Lung (tissue), 12 donors: ENCODE measurements around the gene ITPR1. TPM values are rescaled to one million over a fixed set of nuclear protein-coding genes. Genes with fewer than 3 reads are reported as not detected.

Source experiments
- ATAC-seq: fragments of 200-7000 bp; cut with Tn5 transposase; one replicate; pipeline ENCODE4 v1.9.1; 2020; ENCODE audit warnings: moderate number of reproducible peaks; ENCODE audit not compliant: insufficient read depth, low FRiP score
- DNase-seq, 3 donors: peaks; one replicate each; pipeline ENCODE4 v3.0.0-alpha.2; 2013 to 2017
- H3K27ac ChIP-seq, 2 donors: one replicate each; pipeline ENCODE4 v1.5.1; 2013; ENCODE audit warnings: mild to moderate bottlenecking in 2 of 2, moderate library complexity in 2 of 2, control low read depth in 1 of 2, inconsistent platforms in 1 of 2, low read depth in 1 of 2, low read length in 1 of 2
- H3K27me3 ChIP-seq, 3 donors: one replicate each; pipeline ENCODE4 v1.5.1; 2013; ENCODE audit warnings: low read length in 2 of 3; ENCODE audit not compliant: control insufficient read depth in 3 of 3, insufficient read depth in 3 of 3
- H3K36me3 ChIP-seq, 4 donors: one replicate each; pipeline ENCODE4 v1.5.1; 2013; ENCODE audit warnings: low read length in 4 of 4, mild to moderate bottlenecking in 1 of 4, moderate library complexity in 1 of 4; ENCODE audit not compliant: control insufficient read depth in 4 of 4, insufficient read depth in 4 of 4
- H3K4me1 ChIP-seq, 5 donors: one replicate each; pipeline ENCODE4 v1.5.1; 2013; ENCODE audit warnings: low read length in 5 of 5, mild to moderate bottlenecking in 2 of 5, moderate library complexity in 1 of 5; ENCODE audit not compliant: control insufficient read depth in 5 of 5, insufficient read depth in 5 of 5
- H3K4me3 ChIP-seq: one replicate; pipeline ENCODE4 v1.5.1; 2013; ENCODE audit warnings: mild to moderate bottlenecking, control low read depth, moderate library complexity
- H3K9ac ChIP-seq, 2 donors: one replicate each; pipeline ENCODE4 v1.5.1; 2013; ENCODE audit warnings: low read length in 2 of 2, control low read depth in 1 of 2; ENCODE audit not compliant: insufficient read depth in 1 of 2
- H3K9me3 ChIP-seq, 4 donors: one replicate each; pipeline ENCODE4 v1.5.1; 2013; ENCODE audit warnings: low read length in 3 of 4, mild to moderate bottlenecking in 1 of 4, moderate library complexity in 1 of 4; ENCODE audit not compliant: control insufficient read depth in 4 of 4, insufficient read depth in 3 of 4
- whole genome bisulfite sequencing, 2 donors: extraction: QIAGEN DNeasy Blood & Tissue Kit; methylation state at CpG; one replicate each; pipeline ENCODE4 v1.1.7; 2013; 5-methylcytosine and 5-hydroxymethylcytosine counted together
- polyA plus RNA-seq, 2 donors: library from polyadenylated mRNA; stranded (reverse); fragments of 200-250 nt; gene quantifications; one replicate each; pipeline ENCODE4 v1.2.1, GENCODE V29; 2013
- total RNA-seq, 2 donors: library from RNA; depleted of rRNA in 1 of 2; stranded (reverse); fragments of >200 nt in 1 of 2; gene quantifications; one replicate each; pipeline ENCODE4 v1.2.1, GENCODE V29; 2014 to 2021
- TF ChIP-seq, protein P1 (sequence below): IDR thresholded peaks from 2 replicates; pipeline ENCODE4 v1.5.1; 2012; ENCODE audit warnings: mild to moderate bottlenecking; ENCODE audit errors: control extremely low read depth, extremely low read depth
- donor health status: control.
- donor health status: control.
- donor health status: Bipolar disorder and iron deficiency.
- donor health status: healthy.
- donor health status: DM: yes; HTN: yes; CAD: no.

ITPR1 gene
- total and polyA plus RNA-seq, 4 donors, result 12.4 to 152 (median 44.1) TPM

DNA sequence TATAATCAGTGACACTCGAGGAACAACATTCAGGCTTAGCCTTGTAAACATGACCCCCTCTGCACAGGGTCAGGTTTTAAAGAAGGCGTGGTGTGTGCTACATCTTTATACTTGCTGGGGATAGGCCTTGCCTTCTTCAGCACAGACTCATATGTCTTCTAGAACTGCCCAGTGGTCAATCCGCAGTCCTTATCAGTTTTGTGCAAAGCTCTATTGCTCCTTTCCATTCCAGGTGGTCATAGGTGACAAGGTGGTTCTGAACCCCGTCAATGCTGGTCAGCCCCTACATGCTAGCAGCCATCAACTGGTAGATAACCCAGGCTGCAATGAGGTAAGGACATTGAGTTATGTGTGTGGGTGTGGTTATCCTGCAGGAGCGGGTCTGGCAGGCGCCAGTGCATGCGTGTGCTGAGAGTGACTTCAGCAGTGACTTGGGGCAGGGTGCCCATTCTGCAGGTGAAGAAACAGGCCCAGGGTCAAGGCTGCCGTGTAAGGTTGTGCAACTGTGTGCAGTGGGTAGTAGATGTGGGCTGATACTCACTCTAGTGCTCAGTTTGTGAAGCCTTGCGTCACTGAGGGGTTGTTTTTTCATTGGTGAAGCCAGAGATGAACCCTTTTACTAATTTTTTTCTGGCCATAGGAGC, 150.9 kb downstream of the ITPR1 start:
- H3K27me3 ChIP-seq, result no peaks in the 10 kb centered on the region
- no peak overlapping the region for H3K4me3 ChIP-seq
- peaks cover 0 to 5% (median 0%) of the 10 kb centered on the region in 5 donors for H3K4me1 ChIP-seq
- H3K9ac ChIP-seq, result no peak overlapping the region
- 77 to 79% methylated on average over 9 of the region's 9 CpGs for WGBS, 2 donors
- no peak overlapping the region for H3K27ac ChIP-seq
- H3K36me3 ChIP-seq, result peaks cover 13 to 43% (median 22%) of the 10 kb centered on the region in 4 donors
- ATAC-seq (no peak), DNase-seq (no peak)
- TF ChIP-seq, protein P1, sequence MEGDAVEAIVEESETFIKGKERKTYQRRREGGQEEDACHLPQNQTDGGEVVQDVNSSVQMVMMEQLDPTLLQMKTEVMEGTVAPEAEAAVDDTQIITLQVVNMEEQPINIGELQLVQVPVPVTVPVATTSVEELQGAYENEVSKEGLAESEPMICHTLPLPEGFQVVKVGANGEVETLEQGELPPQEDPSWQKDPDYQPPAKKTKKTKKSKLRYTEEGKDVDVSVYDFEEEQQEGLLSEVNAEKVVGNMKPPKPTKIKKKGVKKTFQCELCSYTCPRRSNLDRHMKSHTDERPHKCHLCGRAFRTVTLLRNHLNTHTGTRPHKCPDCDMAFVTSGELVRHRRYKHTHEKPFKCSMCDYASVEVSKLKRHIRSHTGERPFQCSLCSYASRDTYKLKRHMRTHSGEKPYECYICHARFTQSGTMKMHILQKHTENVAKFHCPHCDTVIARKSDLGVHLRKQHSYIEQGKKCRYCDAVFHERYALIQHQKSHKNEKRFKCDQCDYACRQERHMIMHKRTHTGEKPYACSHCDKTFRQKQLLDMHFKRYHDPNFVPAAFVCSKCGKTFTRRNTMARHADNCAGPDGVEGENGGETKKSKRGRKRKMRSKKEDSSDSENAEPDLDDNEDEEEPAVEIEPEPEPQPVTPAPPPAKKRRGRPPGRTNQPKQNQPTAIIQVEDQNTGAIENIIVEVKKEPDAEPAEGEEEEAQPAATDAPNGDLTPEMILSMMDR, result no peak
- no peaks in the 10 kb centered on the region for H3K9me3 ChIP-seq

DNA sequence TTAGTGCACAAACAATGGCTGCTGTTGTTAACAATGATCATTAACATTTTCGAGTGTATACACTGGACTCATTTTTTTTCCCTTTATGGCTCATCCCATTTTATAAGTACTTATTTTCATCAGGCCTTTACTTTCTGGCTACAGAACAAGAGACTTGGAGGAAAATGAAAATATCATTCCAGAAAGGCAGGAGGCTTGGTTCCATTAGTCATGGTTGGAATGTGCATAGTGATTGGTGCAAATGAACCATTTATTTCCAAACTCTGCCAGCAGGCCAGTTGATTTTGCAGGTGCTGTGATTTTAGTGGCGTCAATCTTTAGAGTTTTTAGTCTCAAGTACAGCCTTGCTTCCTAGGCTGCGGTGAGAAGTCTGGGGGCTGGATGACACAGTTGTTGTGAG, 151.8 kb downstream of the ITPR1 start:
- Histone ChIP-seq H3K27me3 (no peaks in the 10 kb centered on the region), H3K4me3 (no peak overlapping the region), H3K36me3 (peaks cover 13 to 38% (median 22%) of the 10 kb centered on the region in 4 donors), H3K4me1 (peaks cover 0 to 5% (median 0%) of the 10 kb centered on the region in 5 donors), H3K9me3 (peaks cover 0 to 2% (median 0%) of the 10 kb centered on the region in 4 donors), H3K27ac (no peak overlapping the region), H3K9ac (no peak overlapping the region)
- TF ChIP-seq, protein P1, result no peak
- 91 to 92% methylated on average over 3 of the region's 3 CpGs for WGBS, 2 donors
- DNase-seq (no peak), ATAC-seq (no peak)

DNA sequence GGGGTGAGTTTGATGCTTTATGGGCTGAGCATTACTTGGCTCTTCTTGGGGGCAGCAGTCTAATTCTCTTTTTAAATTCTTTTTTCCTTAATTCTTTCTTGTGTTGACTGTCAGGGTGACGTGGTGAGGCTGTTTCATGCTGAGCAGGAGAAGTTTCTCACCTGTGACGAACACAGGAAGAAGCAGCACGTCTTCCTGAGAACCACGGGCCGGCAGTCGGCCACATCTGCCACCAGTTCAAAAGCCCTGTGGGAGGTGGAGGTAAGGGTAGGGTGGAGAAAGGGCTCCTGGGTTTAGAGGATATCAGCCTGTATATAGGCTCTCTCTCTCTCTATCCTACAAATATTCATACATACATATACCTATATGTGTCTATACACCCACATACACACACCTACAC, 152.3 kb downstream of the ITPR1 start:
- Histone ChIP-seq H3K9me3 (peaks cover 0 to 2% (median 0%) of the 10 kb centered on the region in 4 donors), H3K27me3 (no peaks in the 10 kb centered on the region), H3K9ac (no peak overlapping the region), H3K4me1 (peaks cover 0 to 5% (median 0%) of the 10 kb centered on the region in 5 donors), H3K27ac (no peak overlapping the region), H3K4me3 (no peak overlapping the region), H3K36me3 (peaks cover 13 to 38% (median 20%) of the 10 kb centered on the region in 4 donors)
- no peak for DNase-seq
- TF ChIP-seq, protein P1, result no peak
- no peak for ATAC-seq
- WGBS, 2 donors, result 82 to 93% methylated on average over 6 of the region's 6 CpGs
